HCT116 (cell line): ENCODE measurements around the gene NDC80. TPM values are rescaled to one million over a fixed set of nuclear protein-coding genes. Genes with fewer than 3 reads are reported as not detected.

Experiments
- ATAC-seq: fragments of 200-7000 bp; cut with Tn5 transposase; 2 replicates; pipeline ENCODE4 v1.9.1; 2020; ENCODE audit warnings: mild to moderate bottlenecking, moderate library complexity
- BruUV-seq: library from RNA; stranded (reverse); fragments of 400-500 nt; replicated peaks from 2 replicates; lab custom pipeline; 2021; lab: Mats Ljungman, UMichigan
- CTCF ChIA-PET: fragments of 300-600 bp; sonication (Branson Sonifier 250); formaldehyde crosslinking; loops from one replicate; lab custom pipeline; 2021; ENCODE audit warnings: antibody characterized with exemption; lab: Charles Lee
- POLR2A ChIA-PET: fragments of 300-600, 350-600 bp; sonication (Branson Sonifier 250); formaldehyde crosslinking; loops from one replicate; lab custom pipeline; 2021; ENCODE audit warnings: antibody characterized with exemption; lab: Charles Lee
- RAD21 ChIA-PET, 2 experiments: fragments of 300-600 bp; sonication (Branson Sonifier 250); formaldehyde crosslinking; loops; one replicate each; lab custom pipeline; 2023; ENCODE audit warnings: low total read pairs in 2 of 2; ENCODE audit not compliant: uncharacterized antibody in 2 of 2, unreplicated experiment in 2 of 2, low non-redundant PET in 1 of 2; lab: Charles Lee
- DNase-seq: peaks from one replicate; pipeline ENCODE4 v3.0.0-alpha.2; 2010; ENCODE audit warnings: low read depth, low spot score
- H2AFZ ChIP-seq: fragments of 200-600 bp; shearing (Covaris generic), sonication (generic); 2 replicates; pipeline ENCODE4 v1.6.1; 2017; ENCODE audit warnings: low read depth, mixed run types, mixed read lengths, antibody characterized with exemption, low read length; ENCODE audit not compliant: poor library complexity, severe bottlenecking
- H3K27ac ChIP-seq: 2 replicates; pipeline ENCODE4 v1.5.1; 2012; ENCODE audit warnings: low read depth, low read length
- H3K27me3 ChIP-seq: fragments of 200-600 bp; sonication (generic); 2 replicates; pipeline ENCODE4 v1.6.1; 2016; ENCODE audit warnings: mixed run types, low read length, mixed read lengths; ENCODE audit not compliant: insufficient read depth
- H3K36me3 ChIP-seq, 2 experiments: fragments of 200-500 bp in 1 of 2; fragments of 200-600 bp in 1 of 2; sonication (Bioruptor generic) in 1 of 2; sonication (generic) in 1 of 2; 2 replicates each; pipeline versions ENCODE4 v1.5.1 to v1.6.1; 2014 to 2016; ENCODE audit warnings: low read length in 2 of 2, inconsistent platforms in 1 of 2, mixed read lengths in 1 of 2, mixed run types in 1 of 2; ENCODE audit not compliant: insufficient read depth in 2 of 2, control insufficient read depth in 1 of 2
- H3K4me1 ChIP-seq, 2 experiments: fragments of 200-600 bp in 1 of 2; sonication (generic) in 1 of 2; 2 replicates each; pipeline versions ENCODE4 v1.5.1 to v1.6.1; 2012 to 2017; ENCODE audit warnings: low read length in 2 of 2, inconsistent platforms in 1 of 2, mild to moderate bottlenecking in 1 of 2, mixed read lengths in 1 of 2, mixed run types in 1 of 2, moderate library complexity in 1 of 2; ENCODE audit not compliant: insufficient read depth in 2 of 2, control insufficient read depth in 1 of 2
- H3K4me2 ChIP-seq: fragments of 200-600 bp; sonication (generic); 2 replicates; pipeline ENCODE4 v1.6.1; 2017; ENCODE audit warnings: mixed run types, low read length, mixed read lengths
- H3K4me3 ChIP-seq, 2 experiments: fragments of 200-600 bp in 1 of 2; sonication (generic) in 1 of 2; replicated peaks in 1 of 2; 2 replicates each; pipeline ENCODE4 v1.5.1; 2011 to 2016; ENCODE audit warnings: low read length in 2 of 2, control low read depth in 1 of 2, low read depth in 1 of 2, mild to moderate bottlenecking in 1 of 2, mixed read lengths in 1 of 2, mixed run types in 1 of 2
- H3K79me2 ChIP-seq: fragments of 200-600 bp; sonication (generic); 2 replicates; pipeline ENCODE4 v1.6.1; 2017; ENCODE audit warnings: mild to moderate bottlenecking, mixed run types, low read length, moderate library complexity, mixed read lengths; ENCODE audit not compliant: insufficient read depth
- H3K9ac ChIP-seq: fragments of 200-600 bp; sonication (generic); 2 replicates; pipeline ENCODE4 v1.6.1; 2016; ENCODE audit warnings: low read length, mixed read lengths
- H3K9me2 ChIP-seq: fragments of 200-600 bp; sonication (generic), shearing (Covaris generic); 2 replicates; pipeline ENCODE4 v1.6.1; 2017; ENCODE audit warnings: mixed run types, mild to moderate bottlenecking, moderate library complexity; ENCODE audit not compliant: insufficient read depth
- H3K9me3 ChIP-seq, 2 experiments: fragments of 200-500 bp in 1 of 2; fragments of 200-600 bp in 1 of 2; sonication (Bioruptor generic) in 1 of 2; sonication (generic) in 1 of 2; 2 replicates each; pipeline ENCODE4 v1.6.1; 2014 to 2017; ENCODE audit warnings: low read length in 2 of 2, mixed read lengths in 2 of 2, inconsistent platforms in 1 of 2, low read depth in 1 of 2, mild to moderate bottlenecking in 1 of 2, mixed run types in 1 of 2, moderate library complexity in 1 of 2; ENCODE audit not compliant: control insufficient read depth in 1 of 2, insufficient read depth in 1 of 2
- H4K20me1 ChIP-seq: fragments of 200-600 bp; sonication (generic), shearing (Covaris generic); 2 replicates; pipeline ENCODE4 v1.6.1; 2017; ENCODE audit warnings: mixed run types, mild to moderate bottlenecking, moderate library complexity; ENCODE audit not compliant: insufficient read depth
- ATF3 ChIP-seq: IDR thresholded peaks from 2 replicates; pipeline ENCODE4 v1.6.1; 2012
- CBX3 ChIP-seq: IDR thresholded peaks from 2 replicates; pipeline ENCODE4 v1.6.1; 2012; ENCODE audit warnings: low read depth
- CTCF ChIP-seq, 3 experiments: fragments of 200-600 bp in 1 of 3; sonication (generic) in 1 of 3; IDR thresholded peaks in 2 of 3; conservative IDR thresholded peaks in 1 of 3; 2 replicates each; pipeline ENCODE4 v1.5.1; 2012 to 2017; ENCODE audit warnings: low read depth in 2 of 3, low read length in 2 of 3, antibody characterized with exemption in 1 of 3, borderline replicate concordance in 1 of 3, control low read depth in 1 of 3, mild to moderate bottlenecking in 1 of 3, mixed read lengths in 1 of 3, mixed run types in 1 of 3, moderate library complexity in 1 of 3; ENCODE audit not compliant: insufficient read depth in 1 of 3
- POLR2A ChIP-seq: IDR thresholded peaks from 2 replicates; pipeline ENCODE4 v1.7.0; 2011; ENCODE audit warnings: borderline replicate concordance; ENCODE audit not compliant: insufficient read depth, insufficient read length; ENCODE audit errors: extremely low read depth
- POLR2AphosphoS5 ChIP-seq: IDR thresholded peaks from 2 replicates; pipeline ENCODE4 v1.6.1; 2011; ENCODE audit warnings: mild to moderate bottlenecking, low read depth, low read length, moderate library complexity
- SP1 ChIP-seq: IDR thresholded peaks from 2 replicates; pipeline ENCODE4 v1.6.1; 2012; ENCODE audit warnings: low read depth
- TCF7L2 ChIP-seq: IDR thresholded peaks from 2 replicates; pipeline ENCODE4 v1.7.0; 2011; ENCODE audit warnings: borderline replicate concordance, inconsistent platforms; ENCODE audit not compliant: insufficient read depth, insufficient read length; ENCODE audit errors: extremely low read depth
- YY1 ChIP-seq: IDR thresholded peaks from 2 replicates; pipeline ENCODE4 v1.6.1; 2011; ENCODE audit warnings: low read length, low read depth, moderate library complexity, mild to moderate bottlenecking; ENCODE audit not compliant: insufficient replicate concordance; ENCODE audit errors: extremely low read depth
- ZFX ChIP-seq: fragments of 450-650 bp; IDR thresholded peaks from 2 replicates; pipeline ENCODE4 v1.6.1; 2017
- intact Hi-C: fragments of 100-400 bp; cut with micrococcal nuclease; formaldehyde crosslinking; loops from 2 replicates; pipeline ENCODE4 v1.10.0; 2022
- total RNA-seq: library from RNA; stranded (reverse); gene quantifications from one replicate; pipeline ENCODE4 v1.2.1, GENCODE V29; 2021; ENCODE audit not compliant: unreplicated experiment

NDC80 gene
- total RNA-seq, 1 experiment from 2014 or later, result 46.0 TPM

- H3K27ac ChIP-seq, result no peak overlapping the region
- no peak overlapping the region for H3K4me2 ChIP-seq
- RAD21 ChIA-PET, result no interaction called here
- CTCF ChIA-PET, result no interaction called here
- no peaks in the 10 kb centered on the region for H3K9me2 ChIP-seq
- H3K36me3 ChIP-seq, result no peaks in the 10 kb centered on the region
- H3K4me3 ChIP-seq, result no peak overlapping the region
- DNase-seq (no peak), ATAC-seq (no peak)
- no peak overlapping the region for H2AFZ ChIP-seq
- no peak overlapping the region for H3K9ac ChIP-seq
- no peaks in the 10 kb centered on the region for H3K4me1 ChIP-seq
- no peaks in the 10 kb centered on the region for H3K79me2 ChIP-seq
- intact Hi-C loops, result no loop called here
- BruUV-seq, result no TSS peak
- TF ChIP-seq CTCF (IDR thresholded peaks at IDR 0.05 in 2 of 3, conservative IDR thresholded peaks at IDR 0.05 in 1 of 3; ENCODE audit: borderline replicate concordance in 1 of 3, insufficient read depth in 1 of 3, low read depth in 2 of 3, low read length in 2 of 3), result no peak
- TF ChIP-seq ATF3, result no peak
- no peak for TF ChIP-seq POLR2AphosphoS5
- no peak for TF ChIP-seq POLR2A
- no peak for TF ChIP-seq TCF7L2
- TF ChIP-seq SP1, result no peak
- no peak for TF ChIP-seq CBX3
- TF ChIP-seq YY1, result no peak
- no peak for TF ChIP-seq ZFX
- H3K27me3 ChIP-seq, result no peaks in the 10 kb centered on the region
- POLR2A ChIA-PET, result no interaction called here
- no peaks in the 10 kb centered on the region for H3K9me3 ChIP-seq
- H4K20me1 ChIP-seq, result no peaks in the 10 kb centered on the region
These were observed 32.5 kb upstream of the NDC80 start for GRCh38 chr18:2538844-2539243.
